Body of pancreas (tissue), 4 donors: ENCODE data around the gene PLLP.

Experiments used
- CTCF ChIP-seq, 7 experiments: fragments of 450-650 bp in 4 of 7; fragments of 200-600 bp in 3 of 7; sonication (generic) in 3 of 7; IDR thresholded peaks; one replicate each; pipeline ENCODE4 v1.5.1; 2016 to 2019; ENCODE audit warnings: antibody characterized with exemption in 7 of 7
- POLR2A ChIP-seq, 3 donors: fragments of 450-650 bp; IDR thresholded peaks; one replicate each; pipeline ENCODE4 v1.6.1; 2016; ENCODE audit warnings: antibody characterized with exemption in 3 of 3, mild to moderate bottlenecking in 2 of 3

DNA sequence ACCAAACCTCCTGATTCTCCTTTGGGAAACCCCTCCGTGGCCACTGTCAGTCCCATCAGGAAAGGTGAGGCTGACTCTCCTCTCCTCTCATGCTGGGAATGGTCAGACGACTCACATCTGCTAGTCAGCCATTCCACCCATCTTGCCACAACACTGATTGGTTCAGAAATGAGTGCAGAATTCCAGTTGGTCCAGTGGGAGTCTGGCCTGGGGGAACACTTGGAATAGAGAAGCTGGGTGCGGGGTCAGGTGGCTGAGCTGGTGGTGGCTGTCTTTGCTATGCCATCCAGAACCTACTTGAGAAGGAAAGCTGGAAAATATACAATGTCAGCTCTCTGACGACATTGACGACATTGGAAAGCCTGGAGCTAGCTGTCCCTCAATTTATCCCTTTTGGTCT, 23.6 kb upstream of the PLLP start:
- no peak for TF ChIP-seq CTCF (IDR thresholded peaks at IDR 0.05)
- TF ChIP-seq POLR2A (IDR thresholded peaks at IDR 0.05): no peak
